HUES6 (cell line): ENCODE data around the gene COL6A5.
A peak's percentile ranks its signal among the peaks of the same experiment; 100 is the strongest.

Experiments used
- H3K27ac ChIP-seq: 2 replicates; pipeline ENCODE4 v1.7.0; 2013; ENCODE audit warnings: low read depth, mild to moderate bottlenecking, low read length, inconsistent platforms
- H3K27me3 ChIP-seq: 2 replicates; pipeline ENCODE4 v1.6.1; 2013; ENCODE audit warnings: low read length; ENCODE audit not compliant: control insufficient read depth, insufficient read depth
- H3K36me3 ChIP-seq: 2 replicates; pipeline ENCODE4 v1.6.1; 2013; ENCODE audit warnings: low read length; ENCODE audit not compliant: control insufficient read depth, insufficient read depth
- H3K4me1 ChIP-seq: 2 replicates; pipeline ENCODE4 v1.6.1; 2013; ENCODE audit warnings: low read length; ENCODE audit not compliant: control insufficient read depth, insufficient read depth
- H3K4me3 ChIP-seq: 2 replicates; pipeline ENCODE4 v1.5.1; 2013; ENCODE audit warnings: low read depth, low read length
- H3K9ac ChIP-seq: one replicate; pipeline ENCODE4 v1.6.1; 2013; ENCODE audit warnings: mild to moderate bottlenecking, low read length
- H3K9me3 ChIP-seq: 2 replicates; pipeline ENCODE4 v1.6.1; 2013; ENCODE audit warnings: low read depth, low read length; ENCODE audit not compliant: control insufficient read depth, insufficient read depth

COL6A5 gene

GRCh38 chr3:130516645-130517512 is 171.4 kb downstream of the COL6A5 start, which contains the start of gene COL6A6:
Gene COL6A6 (plus strand): TSS chr3:130517177. CDS start chr3:130560365, 43,188 bp downstream.
- Histone ChIP-seq H3K9ac (peak within 1 kb of the TSS; percentile 52), H3K27me3 (peaks cover 36% of the 10 kb centered on the region), H3K9me3 (no peaks in the 10 kb centered on the region), H3K36me3 (no peaks in the 10 kb centered on the region), H3K27ac (no peak within 1 kb of the TSS), H3K4me1 (peaks cover 3% of the 10 kb centered on the region; the same call in 1 of the 2 replicates), H3K4me3 (peak within 1 kb of the TSS; percentile 74)

GRCh38 chr3:130517602-130518001 is 172.1 kb downstream of the COL6A5 start:
- no peaks in the 10 kb centered on the region for H3K9me3 ChIP-seq
- peak overlapping the region; percentile 74 for H3K4me3 ChIP-seq
- peaks cover 3% of the 10 kb centered on the region; the same call in 1 of the 2 replicates for H3K4me1 ChIP-seq
- H3K9ac ChIP-seq, result peak overlapping the region; percentile 52
- peaks cover 36% of the 10 kb centered on the region for H3K27me3 ChIP-seq
- H3K36me3 ChIP-seq, result no peaks in the 10 kb centered on the region
- H3K27ac ChIP-seq, result no peak overlapping the region

GRCh38 chr3:130519754-130520153 is 174.3 kb downstream of the COL6A5 start:
- Histone ChIP-seq H3K27ac (no peak overlapping the region), H3K36me3 (no peaks in the 10 kb centered on the region), H3K9me3 (no peaks in the 10 kb centered on the region), H3K27me3 (peaks cover 32% of the 10 kb centered on the region), H3K4me1 (peaks cover 3% of the 10 kb centered on the region; the same call in 1 of the 2 replicates), H3K9ac (no peak overlapping the region), H3K4me3 (no peak overlapping the region)

- Histone ChIP-seq H3K36me3 (no peaks in the 10 kb centered on the region), H3K4me1 (no peaks in the 10 kb centered on the region; the same call in 1 of the 2 replicates), H3K27me3 (peaks cover 8% of the 10 kb centered on the region), H3K4me3 (no peak overlapping the region), H3K9me3 (no peaks in the 10 kb centered on the region), H3K27ac (no peak overlapping the region), H3K9ac (no peak overlapping the region)
These were observed 176.9 kb downstream of the COL6A5 start for GRCh38 chr3:130522399-130522798.

GRCh38 chr3:130527426-130527825 is 182.0 kb downstream of the COL6A5 start:
- no peaks in the 10 kb centered on the region for H3K9me3 ChIP-seq
- H3K4me1 ChIP-seq, result 0 out of 2 replicates have a peak, but pooled peaks cover 5% of the 10 kb centered on the region
- no peaks in the 10 kb centered on the region for H3K27me3 ChIP-seq
- H3K9ac ChIP-seq, result no peak overlapping the region
- no peak overlapping the region for H3K4me3 ChIP-seq
- no peak overlapping the region for H3K27ac ChIP-seq
- no peaks in the 10 kb centered on the region for H3K36me3 ChIP-seq

- Histone ChIP-seq H3K36me3 (no peaks in the 10 kb centered on the region), H3K4me3 (no peak overlapping the region), H3K27ac (no peak overlapping the region), H3K4me1 (0 out of 2 replicates have a peak, but pooled peaks cover 5% of the 10 kb centered on the region), H3K27me3 (no peaks in the 10 kb centered on the region), H3K9me3 (no peaks in the 10 kb centered on the region), H3K9ac (no peak overlapping the region)
These were observed 182.6 kb downstream of the COL6A5 start for GRCh38 chr3:130528120-130528519.

GRCh38 chr3:130529486-130530215 is 184.2 kb downstream of the COL6A5 start:
- Histone ChIP-seq H3K27ac (no peak overlapping the region), H3K9ac (no peak overlapping the region), H3K4me1 (0 out of 2 replicates have a peak, but pooled peaks cover 5% of the 10 kb centered on the region), H3K27me3 (no peaks in the 10 kb centered on the region), H3K4me3 (no peak overlapping the region), H3K9me3 (no peaks in the 10 kb centered on the region), H3K36me3 (no peaks in the 10 kb centered on the region)

GRCh38 chr3:130533247-130533646 is 187.8 kb downstream of the COL6A5 start:
- H3K27ac ChIP-seq, result no peak overlapping the region
- 0 out of 2 replicates have a peak, but pooled peaks cover 5% of the 10 kb centered on the region for H3K4me1 ChIP-seq
- H3K36me3 ChIP-seq, result no peaks in the 10 kb centered on the region
- no peak overlapping the region for H3K9ac ChIP-seq
- H3K4me3 ChIP-seq, result no peak overlapping the region
- H3K27me3 ChIP-seq, result no peaks in the 10 kb centered on the region
- no peaks in the 10 kb centered on the region for H3K9me3 ChIP-seq
